AG04450 (cell line): ENCODE results near the gene TBXA2R. TPM values are rescaled to one million over a fixed set of nuclear protein-coding genes. Genes with fewer than 3 reads are reported as not detected.

Experiments
- CTCF ChIA-PET: fragments of 300-600, 350-600 bp; formaldehyde crosslinking; extraction: SDS; loops from one replicate; lab custom pipeline; 2022; ENCODE audit warnings: antibody characterized with exemption, inconsistent platforms; lab: Charles Lee
- POLR2A ChIA-PET: fragments of 350-600 bp; formaldehyde crosslinking; extraction: SDS; loops from one replicate; lab custom pipeline; 2021; ENCODE audit warnings: antibody characterized with exemption, inconsistent platforms; lab: Yijun Ruan, JAX
- DNase-seq: peaks from one replicate; pipeline ENCODE4 v3.0.0-alpha.2; 2011; ENCODE audit warnings: low read depth, low spot score
- H3K27ac ChIP-seq: one replicate; pipeline ENCODE4 v1.5.1; 2012; ENCODE audit warnings: low read depth, low read length, control low read depth
- H3K27me3 ChIP-seq: one replicate; pipeline ENCODE4 v1.6.0; 2012; ENCODE audit warnings: low read length; ENCODE audit not compliant: control insufficient read depth, insufficient read depth
- H3K4me3 ChIP-seq: 2 replicates; pipeline ENCODE4 v1.5.1; 2011; ENCODE audit warnings: mild to moderate bottlenecking, low read depth, low read length, control low read depth
- H3K9me3 ChIP-seq: 2 replicates; pipeline ENCODE4 v1.5.1; 2012; ENCODE audit warnings: low read length; ENCODE audit not compliant: control insufficient read depth, insufficient read depth
- CTCF ChIP-seq: IDR thresholded peaks from 2 replicates; pipeline ENCODE4 v1.5.1; 2011; ENCODE audit warnings: low read depth, low read length, control low read depth, inconsistent platforms
- polyA plus RNA-seq: library from polyadenylated mRNA; depleted of rRNA; stranded (reverse); fragments of >200 nt; gene quantifications from 2 replicates; pipeline ENCODE4 v1.2.3, GENCODE V29; 2011

TBXA2R gene
- polyA plus RNA-seq, 1 experiment, result 0.84 TPM

GRCh38 chr19:3577723-3578344 is 28.8 kb downstream of the TBXA2R start:
- ChIA-PET CTCF (no interaction called here), POLR2A (no interaction called here)
- Histone ChIP-seq H3K27ac (no peak overlapping the region), H3K27me3 (no peaks in the 10 kb centered on the region), H3K9me3 (no peaks in the 10 kb centered on the region; the same call in 1 of the 2 replicates), H3K4me3 (no peak overlapping the region)
- no peak for DNase-seq
- TF ChIP-seq CTCF, result no peak

GRCh38 chr19:3576696-3577443 is 29.8 kb downstream of the TBXA2R start:
- TF ChIP-seq CTCF, result no peak
- ChIA-PET POLR2A (no interaction called here), CTCF (interaction anchor here (0.6 kb wide), 1 partner anchor 691 kb away, joined by 3 read pairs; no protein-coding TSS in a partner anchor)
- Histone ChIP-seq H3K27me3 (no peaks in the 10 kb centered on the region), H3K4me3 (peak overlapping the region; percentile 17; the same call in 1 of the 2 replicates), H3K27ac (no peak overlapping the region), H3K9me3 (no peaks in the 10 kb centered on the region; the same call in 1 of the 2 replicates)
- no peak for DNase-seq

GRCh38 chr19:3575949-3576673 is 30.6 kb downstream of the TBXA2R start:
- H3K9me3 ChIP-seq, result no peaks in the 10 kb centered on the region; the same call in 1 of the 2 replicates
- H3K4me3 ChIP-seq, result no peak overlapping the region; the same call in 1 of the 2 replicates
- DNase-seq, result no peak
- no peaks in the 10 kb centered on the region for H3K27me3 ChIP-seq
- ChIA-PET POLR2A (no interaction called here), CTCF (interaction anchor here (0.6 kb wide), 1 partner anchor 691 kb away, joined by 3 read pairs; no protein-coding TSS in a partner anchor)
- no peak for TF ChIP-seq CTCF
- no peak overlapping the region for H3K27ac ChIP-seq

- CTCF ChIA-PET, result no interaction called here
- H3K27me3 ChIP-seq, result no peaks in the 10 kb centered on the region
- DNase-seq, result no peak
- POLR2A ChIA-PET, result no interaction called here
- no peak overlapping the region for H3K27ac ChIP-seq
- no peaks in the 10 kb centered on the region; the same call in 1 of the 2 replicates for H3K9me3 ChIP-seq
- TF ChIP-seq CTCF, result peak; percentile 27; the same call in 1 of the 2 replicates
- no peak overlapping the region for H3K4me3 ChIP-seq
These were observed 31.4 kb downstream of the TBXA2R start for GRCh38 chr19:3575260-3575741.
